Subcutaneous adipose tissue (tissue), 4 donors: ENCODE data around the gene DOLPP1. TPM values are rescaled to one million over a fixed set of nuclear protein-coding genes. Genes with fewer than 3 reads are reported as not detected.

Experiments used
- total RNA-seq, 4 donors: library from RNA; depleted of rRNA; stranded (reverse); fragments of >200 nt; gene quantifications; one replicate each; pipeline ENCODE4 v1.1.0, GENCODE V29; 2016
- TF ChIP-seq, protein P1 (sequence below): fragments of 450-650 bp; IDR thresholded peaks from one replicate; pipeline ENCODE4 v1.5.1; 2016; ENCODE audit warnings: low read depth, mild to moderate bottlenecking, control low read depth, antibody characterized with exemption, moderate library complexity

DOLPP1 gene
- total RNA-seq, 4 donors from 2014 or later = 3.3 to 10.0 (median 5.0) TPM

DNA sequence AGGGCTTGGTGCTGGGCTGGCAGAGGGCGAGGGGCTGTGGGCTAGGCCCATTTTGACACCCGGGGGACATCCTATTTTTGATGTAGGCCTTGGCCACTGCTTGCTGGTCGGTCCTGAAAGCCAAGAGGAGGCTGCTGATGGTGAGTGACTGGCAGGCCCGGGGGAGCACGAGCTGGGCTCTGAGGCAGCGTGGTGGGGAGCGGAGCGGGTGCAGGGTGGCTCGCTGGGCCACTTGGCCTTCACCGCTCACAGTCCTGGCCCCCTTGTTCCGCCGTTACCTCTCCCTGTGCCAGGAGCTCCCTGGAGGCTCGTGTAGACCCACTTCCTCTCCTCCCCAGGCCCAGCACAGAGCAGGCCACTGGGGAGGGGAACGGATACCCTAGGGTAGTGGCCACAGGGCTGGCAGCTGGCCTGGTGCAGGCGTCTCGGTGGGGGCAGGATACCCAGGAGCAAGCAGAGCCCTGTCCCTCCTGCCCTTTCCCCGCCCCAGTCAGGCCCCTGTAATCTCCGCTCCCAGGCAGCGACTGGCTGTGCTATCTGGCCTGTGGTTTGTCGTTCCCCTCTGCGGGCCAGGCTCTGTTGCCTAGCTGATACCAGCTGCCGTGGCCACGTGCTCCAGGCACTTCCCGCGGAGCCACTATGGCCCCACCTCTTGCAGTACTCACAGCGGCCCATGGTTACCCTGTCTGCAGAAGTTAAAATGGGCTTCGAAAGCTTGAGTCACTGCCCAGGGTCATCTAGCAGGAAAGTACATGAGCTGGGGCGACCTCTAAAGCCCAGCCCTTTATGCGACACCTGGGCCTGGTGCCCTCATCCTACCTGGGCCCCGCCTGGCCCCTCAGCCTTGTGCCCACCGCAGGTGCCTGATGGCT, 11.7 kb upstream of the DOLPP1 start:
- TF ChIP-seq, protein P1, sequence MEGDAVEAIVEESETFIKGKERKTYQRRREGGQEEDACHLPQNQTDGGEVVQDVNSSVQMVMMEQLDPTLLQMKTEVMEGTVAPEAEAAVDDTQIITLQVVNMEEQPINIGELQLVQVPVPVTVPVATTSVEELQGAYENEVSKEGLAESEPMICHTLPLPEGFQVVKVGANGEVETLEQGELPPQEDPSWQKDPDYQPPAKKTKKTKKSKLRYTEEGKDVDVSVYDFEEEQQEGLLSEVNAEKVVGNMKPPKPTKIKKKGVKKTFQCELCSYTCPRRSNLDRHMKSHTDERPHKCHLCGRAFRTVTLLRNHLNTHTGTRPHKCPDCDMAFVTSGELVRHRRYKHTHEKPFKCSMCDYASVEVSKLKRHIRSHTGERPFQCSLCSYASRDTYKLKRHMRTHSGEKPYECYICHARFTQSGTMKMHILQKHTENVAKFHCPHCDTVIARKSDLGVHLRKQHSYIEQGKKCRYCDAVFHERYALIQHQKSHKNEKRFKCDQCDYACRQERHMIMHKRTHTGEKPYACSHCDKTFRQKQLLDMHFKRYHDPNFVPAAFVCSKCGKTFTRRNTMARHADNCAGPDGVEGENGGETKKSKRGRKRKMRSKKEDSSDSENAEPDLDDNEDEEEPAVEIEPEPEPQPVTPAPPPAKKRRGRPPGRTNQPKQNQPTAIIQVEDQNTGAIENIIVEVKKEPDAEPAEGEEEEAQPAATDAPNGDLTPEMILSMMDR = no peak

DNA sequence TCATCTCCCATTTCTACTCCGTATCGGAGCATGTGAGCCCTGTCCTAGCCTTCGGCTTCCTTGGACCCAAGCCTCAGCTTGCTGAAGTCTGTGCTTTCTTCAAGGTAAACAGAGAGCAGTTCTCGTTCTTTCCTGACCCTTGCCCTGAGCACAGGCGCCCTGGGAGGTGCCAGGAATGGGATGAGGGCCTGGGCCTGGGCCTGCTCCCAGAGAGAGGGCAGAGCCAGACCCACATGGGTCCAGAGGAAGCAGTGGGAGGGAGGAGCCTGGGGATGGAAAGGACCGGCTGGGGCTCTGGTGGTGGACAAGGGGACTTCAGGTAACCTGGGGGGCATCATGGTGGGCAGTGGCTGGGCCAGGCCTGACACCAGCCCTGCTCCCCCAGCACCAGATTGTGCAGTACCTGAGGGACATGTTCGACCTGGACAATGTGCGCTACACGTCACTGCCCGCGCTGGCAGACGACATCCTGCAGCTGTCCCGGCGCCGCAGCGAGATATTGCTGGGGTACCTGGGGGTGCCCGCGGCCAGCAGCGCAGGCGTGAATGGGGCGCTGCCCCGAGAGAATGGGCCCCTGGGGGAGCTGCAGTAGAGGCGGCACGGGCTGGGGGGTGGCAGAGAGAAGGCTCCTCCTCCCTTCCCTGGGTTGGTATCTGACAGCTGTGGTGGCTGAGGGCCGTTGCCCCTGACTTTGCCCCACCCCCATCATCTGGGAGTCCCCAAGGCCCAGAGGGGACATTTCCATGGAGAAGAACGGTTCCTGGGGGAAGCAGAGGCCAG, 10.9 kb upstream of the DOLPP1 start:
- TF ChIP-seq, protein P1 = no peak

DNA sequence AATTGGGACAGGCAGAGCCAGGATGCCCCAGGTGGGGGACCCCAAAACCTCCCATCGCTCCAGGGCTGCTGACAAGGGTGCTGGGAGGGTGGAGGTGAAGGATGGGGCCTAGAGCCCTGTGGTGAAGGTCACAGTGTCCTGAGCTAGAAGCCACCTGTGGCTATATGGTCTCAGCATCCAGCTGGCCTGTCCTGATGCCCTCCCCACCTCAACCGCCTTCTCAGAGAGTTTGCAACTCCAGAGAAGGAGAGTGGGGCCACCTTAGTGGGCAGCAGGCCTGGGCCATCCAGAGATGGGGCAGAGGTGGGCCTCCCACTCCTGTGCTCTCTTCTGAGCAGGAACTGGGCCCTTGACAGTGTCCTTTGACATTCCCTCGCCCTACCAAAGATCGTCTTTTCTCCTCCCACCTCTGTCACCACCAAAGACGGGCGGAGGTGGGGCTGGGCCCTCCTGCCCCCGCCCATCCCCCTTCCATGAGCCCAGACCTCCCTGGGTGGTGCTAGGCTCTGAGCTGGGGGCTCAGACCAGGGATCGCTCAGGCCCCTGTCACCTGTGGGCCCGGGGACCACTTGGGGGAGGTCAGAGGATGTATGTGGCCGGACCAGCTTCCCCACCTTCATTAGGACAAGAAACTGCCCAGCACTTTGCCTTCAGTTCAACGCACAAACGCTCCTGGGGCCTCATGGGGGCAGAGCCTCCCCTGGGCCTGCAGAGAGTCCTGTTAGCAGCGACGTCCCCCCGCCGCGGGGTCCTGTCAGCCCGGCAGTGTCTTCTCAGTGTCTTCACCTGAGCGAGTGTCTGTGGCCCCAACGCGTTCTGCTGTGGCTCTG, 10.0 kb upstream of the DOLPP1 start:
- TF ChIP-seq, protein P1 = no peak

DNA sequence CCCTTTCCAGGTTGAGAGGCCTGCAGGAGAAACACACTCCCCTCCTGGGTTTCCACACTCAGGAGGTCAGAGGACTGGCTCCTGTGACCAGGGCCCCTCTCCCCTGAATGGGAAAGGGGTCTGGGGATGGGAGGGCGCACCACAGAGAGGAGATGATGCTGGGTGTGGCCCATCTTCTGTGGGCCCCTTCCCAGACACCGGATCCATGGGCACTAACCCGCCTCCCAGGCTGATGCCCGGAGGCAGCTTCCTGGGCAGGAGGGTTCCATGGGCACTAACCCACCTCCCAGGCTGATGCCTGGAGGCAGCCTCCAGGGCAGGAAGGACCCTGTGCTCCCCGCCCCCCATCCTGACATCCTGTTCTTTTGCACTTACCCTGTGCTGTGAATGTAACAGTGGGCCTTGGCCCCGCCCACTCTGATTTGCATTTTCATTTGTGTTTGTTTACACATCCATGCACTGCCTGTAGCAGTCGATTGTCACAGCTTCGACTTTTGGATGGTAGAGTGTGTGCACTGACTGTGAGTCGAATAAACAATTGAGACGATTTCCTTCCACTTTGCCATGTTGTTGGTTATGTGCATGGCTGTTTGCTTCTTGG, 9.3 kb upstream of the DOLPP1 start:
- TF ChIP-seq, protein P1 = no peak

DNA sequence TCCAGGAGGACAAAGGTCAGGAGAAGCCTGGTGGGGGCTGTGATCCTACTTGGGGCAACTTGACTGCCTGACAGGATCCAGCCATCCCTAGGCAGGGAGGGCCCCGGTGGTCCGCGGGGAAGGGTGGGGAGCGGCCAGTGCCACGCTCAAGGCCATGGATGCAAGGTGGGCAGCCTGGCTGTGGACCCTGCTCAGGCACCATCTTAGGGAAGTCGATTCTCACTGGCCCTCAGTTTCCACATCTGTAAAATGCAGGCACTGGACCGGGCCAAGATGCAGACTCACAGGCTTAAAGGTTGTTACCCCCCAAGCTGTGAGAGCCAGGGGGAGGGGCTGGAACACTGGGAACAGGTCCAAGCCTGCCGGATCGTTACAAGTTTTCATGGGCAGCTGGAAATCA, 8.7 kb upstream of the DOLPP1 start:
- TF ChIP-seq, protein P1 = no peak

DNA sequence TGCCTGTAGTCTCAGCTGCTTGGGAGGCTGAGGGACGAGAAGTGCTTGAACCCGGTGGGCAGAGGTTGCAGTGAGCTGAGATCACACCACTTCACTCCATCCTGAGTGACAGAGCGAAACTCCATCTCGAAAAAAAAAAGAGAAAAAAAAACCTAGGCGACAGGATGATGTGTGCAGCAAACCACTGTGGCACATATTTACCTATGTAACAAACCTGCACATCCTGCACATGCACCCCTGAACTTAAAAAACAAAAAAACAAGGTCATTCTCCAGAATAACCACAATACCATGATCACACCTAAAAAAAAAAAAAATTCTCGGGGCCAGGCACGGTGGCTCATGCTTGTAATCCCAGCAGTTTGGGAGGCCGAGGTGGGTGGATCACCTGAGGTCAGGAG, 7.5 kb upstream of the DOLPP1 start:
- TF ChIP-seq, protein P1 = no peak
